ENCODE data around the gene SEMA4D.

The SEMA4D gene

DNA sequence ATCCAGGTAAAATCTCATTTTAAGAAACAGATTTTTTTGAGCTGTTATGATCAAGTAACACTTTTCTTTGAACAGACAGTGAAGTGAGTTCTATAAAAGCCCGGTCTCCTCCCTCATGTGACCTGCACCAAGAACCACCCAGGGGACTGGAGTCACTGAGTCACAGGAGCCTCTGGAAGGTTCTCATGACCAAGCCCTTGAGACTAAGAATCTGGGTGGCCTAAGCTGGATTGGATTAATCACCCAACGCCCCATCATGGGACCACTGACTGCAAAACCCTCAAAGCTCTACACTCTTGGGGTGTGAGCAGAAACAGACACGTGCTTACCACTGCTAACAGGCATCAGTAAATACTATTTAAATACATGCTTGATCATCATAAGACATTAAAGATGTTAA, 131.2 kb downstream of the SEMA4D start:
- H2BK5ac ChIP-seq (ENCODE audit: low read length), result no peak overlapping the region
- H3K4me1 ChIP-seq (ENCODE audit: control insufficient read depth in 2 of 2, insufficient read depth in 1 of 2, low read depth in 1 of 2, low read length in 2 of 2), result no peaks in the 10 kb centered on the region
- WGBS, 2 donors (ENCODE audit: extremely low coverage in 2 of 2, insufficient read length in 2 of 2, insufficient replicate concordance in 1 of 2), result no CpG with 5 or more reads among the region's 3 CpGs
- no peak overlapping the region for H3K23ac ChIP-seq (ENCODE audit: low read depth, low read length, poor library complexity)
- H2AK5ac ChIP-seq (ENCODE audit: low read depth, low read length), result no peak overlapping the region
- H4K8ac ChIP-seq (ENCODE audit: low read depth, low read length), result no peak overlapping the region
- no peak overlapping the region for H4K91ac ChIP-seq (ENCODE audit: low read depth, low read length, poor library complexity)
- H2BK12ac ChIP-seq (ENCODE audit: low read length), result no peak overlapping the region
- H3K27ac ChIP-seq (replicated peaks; ENCODE audit: low read length), result no peak overlapping the region
- H3K14ac ChIP-seq (ENCODE audit: low read length), result no peak overlapping the region
- no peak overlapping the region for H2BK15ac ChIP-seq (ENCODE audit: low read length)
- H2BK120ac ChIP-seq (ENCODE audit: low read depth, low read length), result no peak overlapping the region
- no peak overlapping the region for H2AFZ ChIP-seq (ENCODE audit: low read length)
- H3K18ac ChIP-seq (ENCODE audit: low read length), result no peak overlapping the region
- no peak overlapping the region for H3K9ac ChIP-seq (ENCODE audit: low read depth, low read length, poor library complexity)
- H3K9me3 ChIP-seq (replicated peaks in 1 of 2; ENCODE audit: control insufficient read depth in 2 of 2, insufficient read depth in 1 of 2, low read depth in 1 of 2, low read length in 2 of 2), result peaks cover 0 to 5% of the 10 kb centered on the region in 2 donors
- H3K4me3 ChIP-seq (ENCODE audit: low read length in 2 of 2), result no peak overlapping the region
- peaks cover 7 to 16% of the 10 kb centered on the region in 2 donors for H3K36me3 ChIP-seq (replicated peaks in 1 of 2; ENCODE audit: control insufficient read depth in 2 of 2, insufficient read depth in 2 of 2, low read length in 2 of 2)
- no peak overlapping the region for H3K4me2 ChIP-seq (ENCODE audit: insufficient read depth, low read length, poor library complexity, severe bottlenecking)
- H3K79me1 ChIP-seq (ENCODE audit: low read depth, low read length), result peaks cover 1% of the 10 kb centered on the region
- no peak for DNase-seq (ENCODE audit: low spot score)
- no peak overlapping the region for H3K4ac ChIP-seq (ENCODE audit: low read length)
- H3K27me3 ChIP-seq (ENCODE audit: control insufficient read depth in 3 of 3, insufficient read depth in 3 of 3, low read depth in 1 of 3, low read length in 3 of 3), result no peaks in the 10 kb centered on the region

- peaks cover 13 to 28% of the 10 kb centered on the region in 2 donors for H3K36me3 ChIP-seq (replicated peaks in 1 of 2; ENCODE audit: control insufficient read depth in 2 of 2, insufficient read depth in 2 of 2, low read length in 2 of 2)
- no peak overlapping the region for H3K4me3 ChIP-seq (ENCODE audit: low read length in 2 of 2)
- no peak overlapping the region for H2BK120ac ChIP-seq (ENCODE audit: low read depth, low read length)
- no peaks in the 10 kb centered on the region for H3K79me1 ChIP-seq (ENCODE audit: low read depth, low read length)
- no peak overlapping the region for H2BK15ac ChIP-seq (ENCODE audit: low read length)
- no peak overlapping the region for H3K23ac ChIP-seq (ENCODE audit: low read depth, low read length, poor library complexity)
- no peak overlapping the region for H3K4me2 ChIP-seq (ENCODE audit: insufficient read depth, low read length, poor library complexity, severe bottlenecking)
- no peak overlapping the region for H3K14ac ChIP-seq (ENCODE audit: low read length)
- no peaks in the 10 kb centered on the region for H3K4me1 ChIP-seq (ENCODE audit: control insufficient read depth in 2 of 2, insufficient read depth in 1 of 2, low read depth in 1 of 2, low read length in 2 of 2)
- no peak overlapping the region for H4K91ac ChIP-seq (ENCODE audit: low read depth, low read length, poor library complexity)
- no peak overlapping the region for H3K9ac ChIP-seq (ENCODE audit: low read depth, low read length, poor library complexity)
- DNase-seq (ENCODE audit: low spot score), result no peak
- H3K18ac ChIP-seq (ENCODE audit: low read length), result no peak overlapping the region
- H3K27ac ChIP-seq (replicated peaks; ENCODE audit: low read length), result no peak overlapping the region
- no peak overlapping the region for H4K8ac ChIP-seq (ENCODE audit: low read depth, low read length)
- no CpG with 5 or more reads among the region's 2 CpGs for WGBS, 2 donors (ENCODE audit: extremely low coverage in 2 of 2, insufficient read length in 2 of 2, insufficient replicate concordance in 1 of 2)
- no peak overlapping the region for H3K4ac ChIP-seq (ENCODE audit: low read length)
- H2AK5ac ChIP-seq (ENCODE audit: low read depth, low read length), result no peak overlapping the region
- no peak overlapping the region for H2BK5ac ChIP-seq (ENCODE audit: low read length)
- H2BK12ac ChIP-seq (ENCODE audit: low read length), result no peak overlapping the region
- peaks cover 0 to 5% of the 10 kb centered on the region in 2 donors for H3K9me3 ChIP-seq (replicated peaks in 1 of 2; ENCODE audit: control insufficient read depth in 2 of 2, insufficient read depth in 1 of 2, low read depth in 1 of 2, low read length in 2 of 2)
- H2AFZ ChIP-seq (ENCODE audit: low read length), result no peak overlapping the region
- H3K27me3 ChIP-seq (ENCODE audit: control insufficient read depth in 3 of 3, insufficient read depth in 3 of 3, low read depth in 1 of 3, low read length in 3 of 3), result no peaks in the 10 kb centered on the region
These were observed 132.4 kb downstream of the SEMA4D start for GRCh38 chr9:89365532-89365912.

- H3K4me2 ChIP-seq (ENCODE audit: insufficient read depth, low read length, poor library complexity, severe bottlenecking), result no peak overlapping the region
- H3K14ac ChIP-seq (ENCODE audit: low read length), result peak overlapping the region; percentile 15
- peak overlapping the region; percentile 36 for H3K18ac ChIP-seq (ENCODE audit: low read length)
- WGBS, 2 donors (ENCODE audit: extremely low coverage in 2 of 2, insufficient read length in 2 of 2, insufficient replicate concordance in 1 of 2), result no CpG with 5 or more reads among the region's 17 CpGs
- no peaks in the 10 kb centered on the region for H3K4me1 ChIP-seq (ENCODE audit: control insufficient read depth in 2 of 2, insufficient read depth in 1 of 2, low read depth in 1 of 2, low read length in 2 of 2)
- H2BK5ac ChIP-seq (ENCODE audit: low read length), result no peak overlapping the region
- H3K9me3 ChIP-seq (replicated peaks in 1 of 2; ENCODE audit: control insufficient read depth in 2 of 2, insufficient read depth in 1 of 2, low read depth in 1 of 2, low read length in 2 of 2), result no peaks in the 10 kb centered on the region
- H2AK5ac ChIP-seq (ENCODE audit: low read depth, low read length), result no peak overlapping the region
- no peaks in the 10 kb centered on the region for H3K27me3 ChIP-seq (ENCODE audit: control insufficient read depth in 3 of 3, insufficient read depth in 3 of 3, low read depth in 1 of 3, low read length in 3 of 3)
- H2BK15ac ChIP-seq (ENCODE audit: low read length), result no peak overlapping the region
- no peak overlapping the region for H3K9ac ChIP-seq (ENCODE audit: low read depth, low read length, poor library complexity)
- no peak overlapping the region for H2BK120ac ChIP-seq (ENCODE audit: low read depth, low read length)
- H3K4me3 ChIP-seq (ENCODE audit: low read length in 2 of 2), result no peak overlapping the region
- no peak overlapping the region for H2AFZ ChIP-seq (ENCODE audit: low read length)
- H3K79me1 ChIP-seq (ENCODE audit: low read depth, low read length), result no peaks in the 10 kb centered on the region
- peak overlapping the region; percentile 30 for H2BK12ac ChIP-seq (ENCODE audit: low read length)
- peaks cover 14 to 34% of the 10 kb centered on the region in 2 donors for H3K36me3 ChIP-seq (replicated peaks in 1 of 2; ENCODE audit: control insufficient read depth in 2 of 2, insufficient read depth in 2 of 2, low read length in 2 of 2)
- no peak overlapping the region for H4K8ac ChIP-seq (ENCODE audit: low read depth, low read length)
- no peak for DNase-seq (ENCODE audit: low spot score)
- H3K27ac ChIP-seq (replicated peaks; ENCODE audit: low read length), result no peak overlapping the region
- no peak overlapping the region for H3K23ac ChIP-seq (ENCODE audit: low read depth, low read length, poor library complexity)
- H4K91ac ChIP-seq (ENCODE audit: low read depth, low read length, poor library complexity), result no peak overlapping the region
- no peak overlapping the region for H3K4ac ChIP-seq (ENCODE audit: low read length)
These were observed 133.0 kb downstream of the SEMA4D start for GRCh38 chr9:89364666-89365531.

DNA sequence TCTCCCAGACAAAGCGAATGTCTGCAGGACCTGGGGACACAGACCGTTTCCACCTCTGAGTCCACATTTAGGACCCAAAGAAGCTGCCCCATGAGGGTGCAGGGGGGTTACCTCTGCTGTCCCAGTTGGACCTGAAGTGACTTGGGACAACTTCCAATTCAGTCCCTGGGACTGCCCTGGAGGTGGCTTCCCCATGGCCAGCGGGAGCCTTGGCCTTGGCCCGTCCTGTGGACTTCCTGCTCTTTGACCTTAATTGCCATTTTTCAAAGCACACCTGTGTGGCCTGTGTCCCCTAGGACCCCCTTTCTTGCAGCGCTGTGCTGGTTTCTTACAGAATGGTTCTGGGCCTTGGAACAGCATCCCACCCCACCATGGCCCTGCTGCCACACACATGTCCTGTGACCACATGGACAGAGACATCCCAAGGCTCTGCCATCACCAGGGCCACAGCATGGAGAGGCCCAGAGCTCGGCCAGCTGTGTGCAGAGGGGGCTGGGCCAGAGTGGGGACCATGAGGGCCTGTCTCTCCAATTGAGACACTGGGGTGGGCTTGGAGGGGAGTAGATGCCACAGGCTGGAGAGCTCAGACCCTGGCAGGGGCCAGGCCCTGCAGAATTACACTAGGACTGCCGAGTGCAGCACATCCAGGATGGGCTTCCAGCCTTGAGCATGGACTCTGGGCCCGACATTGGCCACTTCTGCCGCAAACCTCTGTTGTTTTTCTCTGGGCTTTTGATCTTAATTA, 133.8 kb downstream of the SEMA4D start:
- H2AK5ac ChIP-seq (ENCODE audit: low read depth, low read length), result no peak overlapping the region
- H3K27ac ChIP-seq (replicated peaks; ENCODE audit: low read length), result no peak overlapping the region
- no peak overlapping the region for H3K23ac ChIP-seq (ENCODE audit: low read depth, low read length, poor library complexity)
- DNase-seq (ENCODE audit: low spot score), result no peak
- peaks cover 18 to 41% of the 10 kb centered on the region in 2 donors for H3K36me3 ChIP-seq (replicated peaks in 1 of 2; ENCODE audit: control insufficient read depth in 2 of 2, insufficient read depth in 2 of 2, low read length in 2 of 2)
- H3K4me3 ChIP-seq (ENCODE audit: low read length in 2 of 2), result no peak overlapping the region
- no peaks in the 10 kb centered on the region for H3K27me3 ChIP-seq (ENCODE audit: control insufficient read depth in 3 of 3, insufficient read depth in 3 of 3, low read depth in 1 of 3, low read length in 3 of 3)
- no peaks in the 10 kb centered on the region for H3K9me3 ChIP-seq (replicated peaks in 1 of 2; ENCODE audit: control insufficient read depth in 2 of 2, insufficient read depth in 1 of 2, low read depth in 1 of 2, low read length in 2 of 2)
- H3K4me2 ChIP-seq (ENCODE audit: insufficient read depth, low read length, poor library complexity, severe bottlenecking), result no peak overlapping the region
- no peak overlapping the region for H4K8ac ChIP-seq (ENCODE audit: low read depth, low read length)
- no peak overlapping the region for H2BK12ac ChIP-seq (ENCODE audit: low read length)
- no peak overlapping the region for H2BK15ac ChIP-seq (ENCODE audit: low read length)
- H2BK120ac ChIP-seq (ENCODE audit: low read depth, low read length), result no peak overlapping the region
- H3K14ac ChIP-seq (ENCODE audit: low read length), result no peak overlapping the region
- H3K4ac ChIP-seq (ENCODE audit: low read length), result no peak overlapping the region
- no peak overlapping the region for H4K91ac ChIP-seq (ENCODE audit: low read depth, low read length, poor library complexity)
- H3K79me1 ChIP-seq (ENCODE audit: low read depth, low read length), result no peaks in the 10 kb centered on the region
- H3K9ac ChIP-seq (ENCODE audit: low read depth, low read length, poor library complexity), result no peak overlapping the region
- H2BK5ac ChIP-seq (ENCODE audit: low read length), result no peak overlapping the region
- WGBS, 2 donors (ENCODE audit: extremely low coverage in 2 of 2, insufficient read length in 2 of 2, insufficient replicate concordance in 1 of 2), result no CpG with 5 or more reads among the region's 9 CpGs
- H2AFZ ChIP-seq (ENCODE audit: low read length), result no peak overlapping the region
- H3K4me1 ChIP-seq (ENCODE audit: control insufficient read depth in 2 of 2, insufficient read depth in 1 of 2, low read depth in 1 of 2, low read length in 2 of 2), result no peaks in the 10 kb centered on the region
- H3K18ac ChIP-seq (ENCODE audit: low read length), result peak overlapping the region; percentile 16

All from neuronal stem cell (in vitro differentiated cells).